ENCODE results near the gene HECW1.
"Not testable (repeated sequence)": the region's sequence is repeated elsewhere in the genome, so short reads cannot be mapped to it uniquely, and the experiment has no call there.

HECW1 gene

DNA sequence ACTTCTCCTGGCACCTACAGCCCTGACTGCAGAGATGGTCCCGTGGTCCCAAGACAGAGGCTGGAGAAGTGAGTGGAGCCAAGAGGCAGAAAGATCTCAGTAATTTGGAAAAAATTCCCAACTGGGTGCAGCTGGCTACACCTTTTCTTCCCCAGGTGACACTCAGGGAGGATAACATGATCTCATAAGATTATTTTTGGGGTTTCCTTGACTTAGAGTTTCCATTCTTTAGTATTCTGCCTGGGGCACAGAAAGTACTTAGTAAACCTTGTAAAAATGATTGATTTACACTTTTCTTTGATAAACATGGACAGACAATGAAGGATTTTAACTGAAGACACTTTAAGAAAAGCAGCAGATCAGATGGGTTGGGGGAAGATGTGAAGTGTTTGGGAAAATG, 38.6 kb downstream of the HECW1 start:
- FAIRE-seq = no peak

DNA sequence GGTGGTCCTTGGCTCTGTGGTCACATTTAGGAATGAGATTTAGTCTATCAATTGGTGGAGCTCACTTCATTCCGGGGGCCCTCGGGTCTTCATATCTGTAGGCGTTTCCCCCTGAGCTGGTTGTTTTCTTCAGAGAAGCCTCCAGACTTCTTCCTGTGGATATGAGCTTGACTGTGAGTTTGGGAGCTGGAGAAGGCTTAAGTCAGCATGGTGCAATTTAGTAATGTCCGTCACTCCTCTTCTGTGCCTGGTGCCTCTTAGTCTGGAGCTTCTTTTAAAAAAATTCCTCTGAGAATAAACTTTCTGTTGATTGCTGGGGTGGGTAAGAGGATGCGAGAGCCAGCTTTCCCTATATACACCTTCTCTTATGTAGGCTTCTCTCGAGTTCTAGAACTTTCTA, 40.2 kb downstream of the HECW1 start:
- FAIRE-seq = no peak

DNA sequence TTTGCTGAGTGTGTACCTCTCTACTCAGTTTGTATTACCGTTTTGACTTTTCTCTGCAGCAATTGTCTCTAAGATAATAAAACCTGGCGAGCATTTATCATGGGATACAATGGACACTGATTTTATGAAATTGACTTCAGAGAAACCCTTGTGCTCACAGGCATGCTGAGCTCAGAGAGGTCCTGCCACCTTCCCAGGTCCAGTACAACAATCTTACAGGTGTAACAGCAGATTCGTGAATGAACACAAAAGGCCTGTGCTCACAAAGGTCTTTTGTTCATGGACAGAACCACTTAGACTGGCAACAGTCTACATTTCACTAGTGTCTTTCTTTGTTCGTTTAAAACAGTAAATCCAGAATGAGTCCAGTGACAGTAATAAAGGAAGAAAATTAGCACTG, 43.2 kb downstream of the HECW1 start:
- FAIRE-seq = no peak

DNA sequence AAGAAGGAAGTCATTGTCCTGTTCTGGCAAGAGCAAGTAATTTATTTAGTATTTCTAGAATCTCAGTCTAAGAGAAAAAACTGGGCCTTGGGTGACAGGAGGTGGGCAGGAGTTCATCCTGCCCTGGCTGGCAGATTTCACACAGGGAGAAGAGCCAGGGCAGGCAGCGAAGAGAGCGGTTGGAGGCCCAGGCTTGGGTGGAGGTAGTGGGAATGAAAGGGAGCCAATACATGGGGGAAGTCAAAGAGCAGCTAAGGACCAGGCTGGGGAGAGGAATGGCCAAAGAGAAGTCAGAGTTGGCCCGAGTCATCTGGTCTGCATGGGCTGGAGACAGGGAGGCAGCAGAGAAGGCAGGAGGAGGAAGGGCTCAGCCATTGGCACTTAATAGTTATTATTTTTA, 51.4 kb downstream of the HECW1 start:
- FAIRE-seq = no peak

DNA sequence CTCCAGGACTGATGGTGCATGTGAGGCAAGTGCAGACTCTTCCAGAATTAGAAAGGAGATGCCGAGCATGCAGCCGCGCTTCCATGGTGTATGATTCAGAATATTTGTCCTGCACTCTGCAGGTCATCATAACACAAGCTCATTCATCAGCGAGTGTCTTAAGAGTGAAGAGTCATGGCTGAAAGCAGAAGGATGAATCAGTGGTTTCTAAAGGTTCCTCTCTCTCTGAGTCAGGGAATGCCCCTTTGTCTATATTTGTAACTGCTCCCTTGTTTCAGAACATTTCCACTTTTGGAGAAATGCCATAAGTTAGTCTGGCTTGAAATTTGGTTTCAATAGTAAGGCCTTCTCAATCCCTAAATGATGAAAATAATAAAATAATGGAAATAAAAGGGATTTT, 52.3 kb downstream of the HECW1 start:
- no peak for FAIRE-seq

DNA sequence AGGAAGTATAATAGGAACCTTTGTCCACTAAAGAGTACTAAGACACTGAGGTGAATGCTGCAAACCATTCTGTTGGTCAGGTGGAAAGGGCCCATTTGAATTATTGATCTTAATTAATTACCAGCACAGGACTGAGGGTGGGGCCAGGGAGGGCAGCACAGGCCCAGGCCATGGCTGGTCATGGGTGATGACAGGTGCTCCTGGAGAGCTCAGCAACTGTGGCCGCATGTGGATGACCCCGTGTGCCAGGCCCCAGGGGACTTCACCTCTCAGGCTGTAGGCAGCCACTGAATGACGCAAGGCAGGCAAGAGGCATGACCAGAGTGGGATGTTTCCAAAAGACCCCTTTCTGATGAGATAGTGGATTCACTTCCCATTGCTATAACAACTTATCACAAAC, 54.2 kb downstream of the HECW1 start:
- no peak for FAIRE-seq

GRCh38 chr7:43169076-43169475, 56.6 kb downstream of the HECW1 start:
- no peak for FAIRE-seq

GRCh38 chr7:43170571-43170970, 58.1 kb downstream of the HECW1 start:
- no peak for FAIRE-seq

DNA sequence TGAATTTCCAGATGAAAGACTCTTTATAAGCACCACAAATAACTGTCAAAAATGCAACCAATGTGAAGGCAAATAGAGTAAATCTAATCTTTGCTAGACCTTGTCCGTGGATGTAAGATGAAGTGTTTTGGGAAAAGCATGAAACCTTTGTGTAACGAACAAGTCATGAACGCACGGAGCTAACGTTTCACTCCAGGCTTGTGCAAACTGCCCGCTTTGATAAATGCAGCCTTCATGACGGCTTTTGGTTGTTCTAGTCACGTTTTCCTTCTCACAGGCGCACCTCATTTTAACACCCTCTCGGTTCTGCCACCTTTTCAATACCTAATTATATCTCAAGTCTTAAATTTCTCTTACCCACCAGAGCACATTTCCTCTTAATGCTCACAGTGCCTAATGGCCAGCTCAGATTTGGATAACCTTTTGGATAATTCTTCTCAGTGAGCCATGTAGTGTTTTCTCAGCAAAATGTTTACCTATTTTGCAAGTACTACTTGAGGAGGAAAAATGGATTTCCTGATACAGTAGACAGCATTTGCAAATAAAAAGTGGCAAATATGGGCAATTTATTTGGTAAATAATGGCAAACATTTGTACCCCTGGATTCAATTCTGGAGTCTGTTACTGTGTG, 63.2 kb downstream of the HECW1 start:
- no peak for FAIRE-seq

GRCh38 chr7:43179393-43179792, 66.9 kb downstream of the HECW1 start:
- no peak for FAIRE-seq

GRCh38 chr7:43192806-43193460, 80.5 kb downstream of the HECW1 start:
- FAIRE-seq = no peak

DNA sequence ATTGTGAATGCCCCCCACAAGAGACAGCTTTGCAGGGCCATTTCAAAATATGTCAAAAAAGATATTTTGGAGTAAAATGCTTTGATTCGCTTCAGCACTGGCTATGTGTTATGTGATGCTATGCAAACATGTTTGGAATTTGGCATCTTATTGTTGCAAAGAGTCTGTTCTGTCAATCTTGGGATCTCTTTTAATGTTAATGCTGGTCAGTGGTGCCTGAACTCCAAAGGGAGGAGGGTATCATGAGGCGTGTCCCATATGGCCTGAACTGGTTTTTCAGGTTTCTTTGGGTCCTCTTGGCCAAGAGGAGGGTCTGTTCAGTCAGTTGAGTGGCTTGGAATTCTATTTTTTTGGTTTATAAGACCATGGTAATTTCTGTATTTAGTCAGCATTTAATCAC, 81.4 kb downstream of the HECW1 start:
- no peak for FAIRE-seq

GRCh38 chr7:43195256-43195655, 82.8 kb downstream of the HECW1 start:
- no peak for FAIRE-seq

DNA sequence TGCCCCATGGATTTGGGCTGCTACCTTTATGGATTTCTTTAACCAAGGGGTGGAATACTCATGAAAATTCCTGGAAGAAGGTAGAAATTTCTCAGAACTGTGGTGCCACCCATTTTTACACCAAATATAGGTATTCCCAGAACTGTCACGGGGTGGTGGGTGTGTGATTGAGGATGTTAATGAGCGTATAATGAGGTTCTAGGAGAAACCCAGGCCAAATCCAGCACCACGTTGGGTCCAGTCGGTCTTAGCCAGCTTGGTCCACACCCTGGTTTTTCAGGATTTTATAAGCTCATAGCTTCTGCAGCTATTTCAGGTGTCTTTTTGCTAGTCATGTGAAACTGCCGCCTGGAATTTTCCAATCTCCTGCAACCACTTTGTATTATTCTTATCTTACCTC, 83.3 kb downstream of the HECW1 start:
- FAIRE-seq = no peak

GRCh38 chr7:43196379-43196778, 83.9 kb downstream of the HECW1 start:
- FAIRE-seq = no peak

DNA sequence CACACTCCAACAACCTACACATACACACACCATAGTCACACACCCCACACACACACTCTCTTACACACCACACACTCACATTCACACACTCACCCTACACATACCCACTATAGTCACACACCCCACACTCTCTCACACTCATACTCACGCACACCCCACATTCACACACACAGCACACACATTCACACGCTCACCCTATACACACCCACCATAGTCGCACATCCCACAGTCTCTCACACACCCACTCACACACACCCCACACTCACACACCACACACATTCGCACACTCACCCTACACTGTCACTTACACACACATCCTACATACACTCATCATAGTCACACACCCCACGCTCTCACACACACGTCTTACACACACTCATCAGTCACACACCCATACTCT, 85.6 kb downstream of the HECW1 start:
- no peak for FAIRE-seq

- no peak for FAIRE-seq
Measured at GRCh38 chr7:43198599-43199090, 86.2 kb downstream of the HECW1 start.

DNA sequence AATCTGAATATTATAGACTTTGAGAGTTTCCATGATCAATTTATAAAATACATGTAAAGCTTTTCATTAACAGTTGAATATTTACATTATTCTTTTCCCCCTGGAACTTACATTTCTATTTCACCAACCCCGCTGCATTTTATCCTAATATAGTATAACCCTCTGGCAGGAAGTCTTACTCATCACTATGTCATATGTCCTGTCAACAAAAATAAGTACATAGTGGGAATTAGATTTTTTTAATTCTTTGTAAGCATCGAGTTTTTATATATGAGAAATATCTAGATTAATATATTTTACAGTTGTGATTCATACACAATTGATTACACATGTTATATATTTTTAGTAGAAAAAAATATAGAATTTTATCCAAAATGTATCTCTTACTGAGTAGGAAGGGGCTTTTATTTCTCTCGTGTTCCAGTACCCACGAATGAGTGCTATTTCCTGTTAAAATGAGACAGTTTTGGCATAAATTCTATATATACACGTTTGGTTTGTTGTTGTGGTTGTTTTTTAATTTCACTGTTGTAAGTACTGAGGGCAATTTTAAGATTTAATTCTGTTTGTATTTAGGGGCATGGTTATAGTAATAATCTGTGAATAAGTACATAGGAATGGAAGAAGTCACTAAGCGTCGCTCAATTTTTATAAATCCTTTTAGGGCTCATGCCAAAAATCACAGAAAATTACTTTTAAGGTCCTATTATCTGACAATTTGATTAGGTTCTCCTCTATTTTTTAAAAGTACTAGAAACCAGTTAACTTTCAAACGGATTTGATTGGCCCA, 87.1 kb downstream of the HECW1 start:
- FAIRE-seq = no peak

DNA sequence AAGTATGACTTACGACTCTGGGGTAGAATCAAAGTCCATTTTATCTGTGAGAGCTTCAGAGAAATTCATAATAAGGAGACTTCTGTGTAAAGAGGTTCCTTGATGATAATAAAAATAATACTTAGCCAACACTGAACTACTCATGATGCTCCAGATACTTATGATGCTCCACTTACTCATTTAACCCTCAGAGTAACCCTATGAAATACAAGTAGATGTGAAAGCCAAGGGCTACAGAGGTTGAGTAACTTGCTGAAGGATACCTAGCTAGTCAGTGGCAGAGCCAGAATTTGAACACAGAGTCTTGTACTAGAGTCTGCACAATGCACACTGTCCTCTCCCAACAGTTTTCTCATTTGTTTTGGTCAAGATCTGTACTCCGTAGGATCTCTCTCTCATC, 89.5 kb downstream of the HECW1 start:
- no peak for FAIRE-seq

DNA sequence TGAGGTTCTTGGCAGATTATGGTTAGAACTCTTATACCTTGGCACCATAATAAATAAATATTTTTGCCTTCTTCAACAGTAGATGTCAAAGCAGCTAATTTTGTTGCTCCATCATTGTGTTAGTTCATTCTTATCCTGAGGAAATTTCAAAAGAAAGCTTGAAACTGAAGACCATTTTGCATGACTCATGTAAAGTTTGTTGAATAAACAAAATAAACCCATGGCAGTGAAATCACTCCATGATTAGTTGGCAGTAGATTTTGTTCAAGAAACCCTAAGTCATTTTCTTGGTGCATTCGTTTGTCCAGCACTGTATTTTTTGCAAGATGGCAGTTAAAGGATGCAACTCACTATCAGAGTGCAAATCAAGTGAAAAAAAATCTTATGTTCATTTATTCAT, 91.6 kb downstream of the HECW1 start:
- FAIRE-seq = no peak

DNA sequence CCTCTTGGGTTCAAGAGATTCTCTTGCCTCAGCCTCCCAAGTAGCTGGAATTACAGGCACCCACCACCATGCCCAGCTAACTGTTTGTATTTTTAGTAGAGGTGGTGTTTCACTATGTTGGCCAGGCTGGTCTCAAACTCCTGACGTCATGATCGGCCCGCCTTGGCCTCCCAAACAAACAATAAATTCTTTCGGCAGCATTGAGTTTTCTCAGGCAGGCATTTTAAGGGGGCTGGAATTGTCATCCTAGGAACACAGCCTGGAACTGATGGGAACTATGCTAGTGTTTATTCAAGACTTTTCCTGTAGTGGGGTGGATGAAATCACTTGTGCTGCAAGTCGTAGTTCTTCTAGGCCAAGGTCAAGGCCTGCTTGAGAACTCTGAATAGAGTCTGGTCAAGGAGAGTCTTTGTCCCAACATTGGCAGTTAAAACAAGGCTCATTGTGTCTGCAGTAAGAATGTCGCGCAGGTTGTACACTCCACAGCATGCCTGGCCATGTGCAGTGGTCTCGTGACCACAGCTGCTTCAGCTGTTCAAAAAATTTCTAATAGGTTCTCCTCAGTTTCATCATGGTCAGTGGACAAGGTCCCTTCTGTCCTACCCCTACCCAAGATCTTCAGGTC, 92.8 kb downstream of the HECW1 start:
- FAIRE-seq = no peak

DNA sequence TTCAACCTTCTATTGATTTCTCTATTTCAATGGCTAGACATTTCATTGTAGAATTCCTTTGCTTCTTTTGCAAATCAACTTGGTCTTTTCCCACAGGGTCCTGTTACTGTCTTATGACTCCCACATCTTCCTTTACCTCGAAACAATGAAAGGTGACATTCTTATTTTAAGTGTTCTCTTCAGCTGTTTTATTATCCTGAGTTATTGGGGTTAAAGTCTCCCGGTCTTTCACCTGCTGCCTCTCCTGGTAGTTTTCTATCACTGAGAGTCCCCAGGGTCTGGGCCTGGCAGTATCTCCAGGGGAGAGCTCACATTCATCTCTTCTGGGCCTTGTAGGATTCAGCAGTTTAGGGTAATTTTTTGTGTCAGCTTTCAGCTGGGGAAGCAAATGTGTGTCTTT, 95.8 kb downstream of the HECW1 start:
- no peak for FAIRE-seq

DNA sequence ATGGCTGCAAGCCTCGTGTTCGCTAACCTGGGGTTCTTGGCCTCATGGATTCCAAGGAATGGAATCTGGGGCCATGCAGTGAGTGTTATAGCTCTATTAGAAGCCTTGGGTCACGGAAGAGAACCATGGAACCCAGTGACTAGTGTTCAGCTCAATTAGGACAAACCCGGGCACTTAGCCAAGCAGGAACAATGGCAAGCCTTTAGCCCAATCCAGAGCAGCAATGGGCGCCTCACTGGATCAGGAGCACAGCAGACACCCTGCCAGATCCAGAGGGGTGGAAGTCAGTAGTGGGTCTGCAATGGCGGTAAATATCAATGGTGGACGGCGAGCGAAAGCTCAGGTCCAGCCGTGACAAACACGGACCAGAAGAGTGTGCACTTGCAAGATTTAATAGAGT, 98.1 kb downstream of the HECW1 start:
- not testable (repeated sequence) for FAIRE-seq

DNA sequence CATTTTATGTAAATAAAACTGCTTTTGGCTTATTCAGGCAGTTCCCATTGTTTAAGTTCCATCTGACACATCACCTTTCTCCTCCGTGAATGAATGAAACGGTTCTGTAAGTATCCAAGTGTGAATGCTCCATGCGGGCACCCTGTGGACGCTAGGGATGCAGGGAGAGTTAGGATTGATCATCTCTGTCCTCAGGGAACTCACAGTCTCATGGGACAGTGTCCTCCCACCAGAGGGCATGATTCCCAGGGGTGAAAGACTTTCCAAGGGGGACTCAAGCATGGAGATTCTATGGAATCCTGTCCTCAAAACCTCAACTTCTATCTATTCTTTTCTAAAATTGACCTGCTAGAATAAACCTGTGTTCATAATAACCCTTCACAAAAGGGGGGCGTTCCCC, 98.8 kb downstream of the HECW1 start:
- no peak for FAIRE-seq

Measured in islet of Langerhans (tissue), 1 donor.